NK-92 treated with Interleukin-12 subunit alpha and Interleukin-12 subunit beta, amount 100 ng/mL, for 24 hours (cell line): ENCODE measurements around the gene TAS2R41.

Experiments used
- DNase-seq: peaks from one replicate; lab custom pipeline; 2025; lab: John Stamatoyannopoulos, UW

The TAS2R41 gene

DNA sequence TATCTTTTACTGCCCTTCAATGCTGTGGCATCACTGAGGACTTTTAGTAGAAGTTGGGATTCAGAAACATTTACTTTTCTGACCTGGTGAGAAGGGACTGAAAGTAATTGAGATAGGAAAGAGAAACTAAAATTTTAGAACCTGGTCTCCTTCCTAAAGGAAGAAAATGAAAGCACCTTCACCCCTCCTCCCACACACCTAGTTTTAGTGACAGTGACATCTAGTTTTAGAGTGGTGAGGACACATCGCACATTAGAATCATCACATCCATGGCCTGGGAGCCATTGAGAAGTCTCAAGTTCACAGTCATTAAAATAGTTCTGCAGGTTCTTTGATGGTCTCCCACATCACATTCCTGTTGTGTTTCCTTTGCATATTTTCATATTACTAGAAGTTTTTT, 16.1 kb downstream of the TAS2R41 start:
- no peak for DNase-seq

DNA sequence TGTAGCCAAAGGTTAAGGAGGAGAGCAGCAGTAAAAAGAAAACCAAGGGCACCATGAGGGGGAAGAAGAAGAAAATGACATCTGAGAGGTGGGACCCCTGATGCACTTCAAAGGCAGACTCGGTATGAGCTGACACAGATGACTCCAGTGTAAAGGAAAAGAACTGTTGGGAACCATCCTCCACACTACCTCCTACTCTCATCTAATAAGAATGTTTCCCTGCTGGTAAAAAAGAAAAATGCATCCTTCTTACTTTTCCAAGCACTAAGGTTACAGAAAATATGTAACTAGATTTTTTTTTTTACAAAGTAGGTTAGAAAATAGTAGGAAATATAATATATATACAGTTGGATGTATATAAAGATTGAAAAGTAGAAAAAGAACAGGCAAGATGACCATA, 16.9 kb downstream of the TAS2R41 start:
- DNase-seq = no peak

DNA sequence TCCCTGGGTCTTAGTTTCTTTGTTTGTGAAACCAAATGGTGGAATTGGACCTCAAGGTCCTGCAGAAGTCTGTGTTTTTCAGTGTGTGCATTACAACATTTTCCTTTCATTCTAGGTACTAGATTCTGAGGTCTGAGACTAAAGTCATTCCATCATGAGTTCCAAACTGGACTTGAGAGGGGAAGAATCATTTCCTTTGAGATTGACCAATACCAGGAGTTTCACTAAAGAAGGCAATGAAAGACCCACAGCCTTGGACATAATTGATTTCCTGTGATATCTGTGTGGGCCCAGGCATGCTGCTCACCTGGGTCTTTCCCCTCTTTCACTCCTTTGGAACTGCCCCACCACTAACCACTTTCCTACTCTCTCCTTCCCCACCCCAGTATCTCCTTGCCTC, 18.2 kb downstream of the TAS2R41 start:
- no peak for DNase-seq

DNA sequence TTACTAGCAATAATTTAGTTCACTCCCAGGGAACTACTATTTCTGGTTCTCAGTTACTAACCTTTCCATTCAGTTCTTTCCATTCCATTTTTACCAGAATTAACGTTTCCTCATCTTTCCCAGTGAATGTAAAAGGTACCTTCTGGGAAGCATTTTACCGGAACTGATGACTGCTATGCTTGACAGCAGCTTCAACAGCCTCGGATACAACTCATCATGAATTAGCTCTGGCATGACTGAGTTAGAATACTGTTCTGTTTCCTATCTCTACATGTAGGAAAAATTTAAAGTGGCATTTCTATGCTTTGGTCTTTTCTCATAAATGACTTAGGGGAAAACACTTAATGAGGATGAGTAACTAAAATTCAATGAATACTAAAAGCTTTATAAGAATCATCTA, 18.6 kb downstream of the TAS2R41 start:
- no peak for DNase-seq

DNA sequence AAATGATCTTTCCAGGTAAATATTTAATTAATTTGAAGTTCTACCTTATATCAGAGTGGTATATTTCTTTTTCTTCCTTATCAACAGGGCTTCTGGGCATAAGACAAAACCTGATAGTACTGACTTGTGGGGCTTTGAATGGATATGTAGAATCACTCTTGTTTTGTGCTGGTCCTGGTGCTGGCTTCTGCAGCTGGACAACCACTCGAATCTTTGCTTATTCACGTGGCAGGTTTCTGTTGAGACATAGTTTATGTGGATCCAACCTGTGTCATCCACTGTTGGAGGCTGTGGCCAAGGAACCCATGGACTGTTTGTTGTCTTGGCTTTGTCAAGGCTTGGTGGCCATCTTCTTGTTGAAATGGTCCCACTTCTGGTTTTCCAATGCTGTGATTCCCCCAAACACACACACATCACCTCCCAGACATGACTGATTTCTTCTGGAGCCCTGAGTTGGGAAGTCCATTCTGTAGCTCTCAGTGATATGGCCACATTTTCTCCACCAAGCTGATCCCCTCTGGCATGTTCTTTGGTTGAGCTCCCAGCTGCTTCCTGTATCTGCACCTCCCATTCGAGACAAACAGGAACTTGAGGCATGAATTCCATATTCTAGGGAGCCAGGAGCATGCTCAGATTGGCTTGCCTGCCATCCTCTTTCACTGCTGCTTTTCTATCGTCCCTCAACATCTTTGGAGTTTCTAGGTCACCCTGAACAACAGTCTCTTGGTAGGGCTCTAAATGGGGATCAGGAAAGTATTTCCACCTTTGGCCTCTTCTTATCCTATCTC, 19.5 kb downstream of the TAS2R41 start:
- DNase-seq = no peak

DNA sequence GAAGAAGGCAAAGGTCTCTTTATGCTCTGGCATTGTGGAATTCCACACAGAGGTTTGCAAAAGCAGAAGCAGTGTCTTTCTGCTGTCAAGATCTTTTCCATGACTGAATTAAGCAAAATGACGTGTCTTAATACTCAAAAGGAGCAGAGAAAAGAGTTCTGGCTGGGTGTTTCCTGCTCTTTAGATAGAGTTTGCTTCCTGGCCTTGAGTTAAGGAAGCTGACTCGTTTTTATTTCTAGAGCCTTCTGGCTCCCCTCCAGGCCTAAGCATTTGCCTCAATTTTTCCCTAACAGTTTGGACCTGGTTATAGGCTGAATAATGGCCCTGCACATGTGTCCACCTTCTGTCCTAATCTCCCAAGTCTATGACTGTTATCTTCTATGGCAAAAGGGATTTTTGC, 21.6 kb downstream of the TAS2R41 start:
- DNase-seq = no peak

DNA sequence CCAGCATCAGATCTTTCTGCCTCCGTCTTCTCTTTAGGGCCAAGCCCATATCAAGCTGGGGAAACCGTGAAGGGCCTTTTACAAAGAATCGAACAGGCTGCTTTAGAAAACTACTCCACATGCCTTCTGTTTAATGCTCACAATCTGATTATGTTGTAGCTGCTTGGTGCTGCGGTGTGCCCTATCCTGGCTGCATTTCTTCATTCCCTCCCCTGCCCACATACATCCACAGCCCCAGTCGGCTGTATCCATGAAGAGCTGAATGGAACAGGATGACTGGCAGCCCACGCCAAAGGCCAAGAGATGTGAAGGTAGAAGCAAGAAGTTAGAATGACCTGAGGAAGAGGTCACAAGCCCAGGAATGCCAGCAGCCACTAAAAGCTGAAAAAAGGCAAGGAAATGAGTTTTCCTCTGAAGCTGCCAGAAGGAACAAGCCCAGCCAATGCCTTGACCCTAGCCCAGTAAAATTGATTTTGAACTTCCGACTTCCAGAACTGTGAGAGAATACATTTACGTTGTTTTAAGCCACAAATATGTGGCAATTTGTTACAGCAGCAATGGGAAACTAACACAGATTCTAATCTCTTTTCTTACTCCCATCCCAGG, 22.2 kb downstream of the TAS2R41 start:
- no peak for DNase-seq

DNA sequence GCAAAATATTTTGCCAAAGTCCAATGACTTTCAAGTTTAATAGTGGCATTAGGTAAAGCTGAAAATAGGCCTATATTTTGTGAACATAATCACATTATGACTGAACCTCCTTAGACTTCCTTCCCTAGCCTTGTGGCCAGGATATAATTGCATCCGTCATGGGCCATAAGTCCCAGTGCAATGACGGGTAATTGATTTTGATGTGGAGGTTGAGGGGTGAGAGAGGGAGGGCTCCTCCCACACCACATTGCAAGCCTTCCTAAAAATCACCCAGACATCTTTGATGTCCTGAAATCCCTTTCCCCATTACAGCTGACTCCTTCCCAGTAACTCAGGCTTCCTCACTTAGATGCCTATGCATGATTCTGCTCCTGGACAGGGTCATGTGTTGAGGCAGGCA, 25.6 kb downstream of the TAS2R41 start:
- DNase-seq = no peak

DNA sequence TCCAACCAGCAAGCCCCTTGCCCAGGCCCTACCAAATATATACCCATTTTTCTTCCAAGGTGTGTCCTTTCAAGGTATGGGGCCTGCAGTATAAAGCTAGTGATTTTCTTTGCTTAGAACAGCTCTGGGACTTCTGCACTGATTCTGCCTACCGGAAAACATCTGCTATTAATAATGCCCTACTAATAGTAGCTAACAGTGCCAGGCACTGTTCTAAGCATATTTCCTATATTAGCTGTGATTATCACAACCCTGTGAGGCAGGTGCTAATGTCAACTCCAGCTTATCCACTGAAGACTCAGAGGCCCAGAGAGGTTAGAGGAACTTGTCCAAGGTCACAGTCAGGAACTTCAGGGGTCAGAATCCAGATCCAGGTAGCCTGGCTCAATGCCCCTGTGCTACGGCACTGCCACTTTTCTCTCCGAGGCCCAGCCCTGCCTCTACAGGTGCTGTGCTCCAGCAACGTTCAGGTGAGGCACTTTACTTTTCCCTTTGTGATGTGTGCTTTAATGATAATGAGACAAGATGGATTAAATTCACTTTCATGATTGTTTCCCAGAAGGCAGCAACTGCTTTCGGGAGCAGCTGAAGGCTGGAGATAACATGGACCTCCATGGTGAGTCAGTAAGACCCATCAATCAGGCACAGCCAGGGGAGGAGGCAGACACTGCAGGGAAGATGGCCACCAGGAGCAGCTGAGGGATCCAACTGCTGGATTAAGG, 26.7 kb downstream of the TAS2R41 start:
- no peak for DNase-seq

DNA sequence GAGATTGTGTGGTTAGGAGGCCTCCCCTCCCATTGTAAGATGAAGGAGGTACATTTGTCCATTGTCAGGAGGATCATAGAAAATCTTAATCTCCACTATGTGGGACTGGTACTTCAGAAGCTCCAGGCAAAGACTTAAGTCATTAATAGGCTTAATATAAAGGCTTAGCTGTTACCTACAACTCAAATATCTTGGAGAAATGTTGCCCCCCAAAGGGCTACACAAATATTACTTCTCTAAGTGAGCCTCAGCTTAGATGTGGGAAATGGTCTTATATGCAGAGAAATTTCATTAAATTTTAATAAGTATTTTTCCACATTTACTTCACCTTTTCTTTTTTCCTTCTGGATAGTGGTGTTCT, 27.2 kb downstream of the TAS2R41 start:
- no peak for DNase-seq

DNA sequence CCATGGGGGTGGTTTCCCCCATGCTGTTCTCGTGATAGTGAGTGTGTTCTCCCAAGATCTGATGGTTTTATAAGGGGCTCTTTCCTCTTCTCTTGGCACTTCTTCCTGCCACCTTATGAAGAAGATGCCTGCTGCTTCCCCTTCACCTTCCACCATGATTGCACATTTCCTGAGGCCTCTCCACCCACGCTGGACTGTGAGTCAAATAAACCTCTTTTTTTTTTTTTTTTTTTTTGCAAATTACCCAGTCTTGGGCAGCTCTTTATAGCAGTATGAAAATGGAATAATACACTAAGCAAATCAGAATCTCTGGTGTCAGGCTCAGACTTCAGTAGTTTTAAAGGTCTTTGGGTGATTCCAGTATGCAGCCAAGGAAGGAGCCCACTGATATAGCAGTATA, 28.2 kb downstream of the TAS2R41 start:
- DNase-seq = no peak

DNA sequence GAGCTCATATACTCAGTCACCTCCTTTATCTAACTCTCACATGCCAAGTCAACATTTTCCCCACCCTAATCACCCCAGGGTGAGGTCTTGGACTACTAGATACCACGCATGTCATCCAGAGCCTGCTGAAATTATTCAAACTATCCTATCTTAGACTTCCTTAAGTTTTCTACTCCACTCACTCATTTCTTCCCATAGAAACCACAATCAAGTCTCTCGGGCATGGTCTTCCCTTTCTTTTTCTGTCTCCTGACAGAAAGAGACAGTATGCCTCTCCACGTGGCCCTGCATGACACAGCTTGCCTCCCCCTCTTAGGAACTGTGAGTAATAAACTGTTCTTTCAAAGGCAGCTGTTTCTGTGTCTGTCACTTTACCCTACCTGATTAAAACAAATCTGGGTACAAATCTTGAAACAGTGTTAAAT, 29.4 kb downstream of the TAS2R41 start:
- DNase-seq = no peak

DNA sequence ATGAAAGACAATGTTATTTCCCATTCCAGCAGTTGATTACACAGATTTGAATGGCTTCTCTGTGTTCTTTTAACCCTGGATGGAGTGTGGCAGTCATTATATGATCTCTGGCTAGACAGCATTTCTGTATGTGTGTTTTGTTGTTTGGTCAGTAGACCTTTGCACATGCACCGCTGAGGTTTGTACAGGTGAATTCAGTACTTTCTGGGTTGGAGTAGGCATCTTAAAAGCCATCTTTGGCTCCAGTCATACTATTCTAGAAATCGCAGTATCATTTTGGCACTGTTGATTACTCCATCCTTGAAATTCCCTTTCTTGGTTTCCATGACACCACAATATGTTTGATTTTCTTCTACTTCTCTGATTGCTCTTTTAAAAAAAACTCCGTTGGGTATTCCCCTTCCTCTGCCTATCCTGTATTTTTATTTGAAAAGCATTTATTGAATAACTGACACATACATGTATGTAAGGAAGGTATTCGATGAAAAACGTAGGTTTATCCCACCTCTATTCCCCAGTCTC, 29.9 kb downstream of the TAS2R41 start:
- no peak for DNase-seq

DNA sequence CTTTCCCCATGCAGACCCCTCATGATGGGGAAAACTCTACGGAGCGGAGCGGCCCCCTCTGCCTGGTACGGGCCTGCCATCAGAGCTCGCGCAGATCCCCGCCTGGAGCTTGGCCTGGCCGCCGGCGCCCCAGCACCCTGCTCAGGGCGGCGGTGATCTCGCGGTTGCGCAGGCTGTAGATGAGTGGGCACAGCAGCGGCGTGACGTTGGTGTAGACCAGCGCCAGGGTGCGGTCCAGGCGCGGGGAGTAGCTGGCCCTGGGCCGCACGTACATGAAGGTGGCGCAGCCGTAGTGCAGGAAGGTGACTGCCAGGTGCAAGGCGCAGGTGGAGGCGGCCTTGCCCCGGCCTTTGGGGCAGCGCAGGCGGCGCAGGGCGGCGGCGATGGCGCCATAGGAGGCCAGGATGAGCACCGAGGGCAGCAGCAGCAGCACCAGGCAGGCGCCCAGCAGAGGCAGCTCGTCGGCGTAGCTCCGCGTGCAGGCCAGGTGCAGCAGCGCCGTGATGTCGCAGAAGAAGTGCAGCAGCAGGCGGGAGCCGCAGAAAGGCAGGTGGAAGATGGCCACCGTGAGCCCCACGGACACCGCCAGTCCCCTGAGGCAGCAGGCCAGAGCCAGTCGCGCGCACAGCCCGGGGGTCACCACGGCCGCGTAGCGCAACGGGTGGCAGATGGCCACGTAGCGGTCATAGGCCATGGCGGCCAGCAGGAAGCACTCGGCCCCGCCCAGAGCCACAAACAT, 33.4 kb downstream of the TAS2R41 start:
- DNase-seq = no peak

DNA sequence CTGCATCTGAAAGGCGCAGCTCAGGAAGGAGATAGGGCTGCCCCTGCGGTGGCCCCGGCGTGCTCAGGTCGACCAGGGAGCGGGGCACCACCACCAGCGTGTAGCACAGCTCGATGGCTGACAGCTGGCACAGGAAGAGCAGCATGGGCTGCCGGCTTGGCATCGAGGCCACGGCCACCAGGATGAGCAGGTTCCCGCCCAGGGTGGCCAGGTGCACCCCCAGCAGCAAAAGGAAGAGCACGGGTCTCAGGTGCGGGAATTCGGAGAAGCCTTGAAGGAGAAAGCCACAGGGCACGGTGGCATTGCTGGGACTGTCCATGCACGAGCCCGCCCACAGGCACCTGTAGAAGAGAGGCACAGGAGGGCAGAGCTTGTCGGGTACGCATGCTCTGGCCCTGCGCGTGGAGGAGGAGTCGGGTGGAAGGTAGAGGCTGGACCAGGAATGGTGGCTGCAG, 33.9 kb downstream of the TAS2R41 start:
- DNase-seq = no peak

DNA sequence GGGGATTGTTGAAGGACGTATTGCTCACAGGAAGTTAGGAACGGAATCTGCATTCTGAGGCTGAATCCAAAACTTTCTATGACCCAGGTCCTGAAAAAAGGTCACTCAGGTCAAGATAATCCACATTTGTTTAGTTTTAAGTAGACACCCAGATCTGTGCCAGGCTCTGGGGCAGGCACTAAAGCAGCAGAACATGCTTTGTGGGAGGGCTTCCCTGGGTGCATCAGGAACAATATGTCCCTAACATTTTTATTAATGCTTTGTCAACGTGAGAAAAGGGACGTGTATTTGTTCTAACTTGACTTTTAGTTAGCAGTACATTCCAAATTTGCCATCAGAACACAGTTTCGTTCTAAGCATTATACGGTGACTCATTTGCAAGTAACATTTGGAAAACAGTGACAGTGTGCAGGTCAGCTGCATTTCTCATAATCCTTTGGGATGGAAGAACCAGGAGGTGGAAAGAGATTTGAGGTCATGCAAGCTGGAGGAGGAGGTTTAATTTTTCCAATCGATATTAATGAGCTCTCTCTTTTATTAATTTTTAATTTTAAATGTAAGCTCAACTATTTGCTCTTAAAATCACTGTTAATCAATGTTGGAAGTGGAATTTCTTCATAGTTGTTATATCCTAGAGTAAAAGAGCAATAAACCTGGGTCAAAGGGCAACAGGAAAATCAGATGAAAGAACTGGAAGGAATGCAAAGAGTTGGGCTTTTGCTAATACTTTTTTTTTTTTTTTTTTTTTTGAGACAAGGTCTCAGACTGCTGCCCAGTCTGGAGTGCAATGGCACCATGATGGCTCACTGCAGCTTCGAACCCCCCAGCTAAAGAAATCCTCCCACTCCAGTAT, 35.0 kb downstream of the TAS2R41 start:
- DNase-seq = no peak

DNA sequence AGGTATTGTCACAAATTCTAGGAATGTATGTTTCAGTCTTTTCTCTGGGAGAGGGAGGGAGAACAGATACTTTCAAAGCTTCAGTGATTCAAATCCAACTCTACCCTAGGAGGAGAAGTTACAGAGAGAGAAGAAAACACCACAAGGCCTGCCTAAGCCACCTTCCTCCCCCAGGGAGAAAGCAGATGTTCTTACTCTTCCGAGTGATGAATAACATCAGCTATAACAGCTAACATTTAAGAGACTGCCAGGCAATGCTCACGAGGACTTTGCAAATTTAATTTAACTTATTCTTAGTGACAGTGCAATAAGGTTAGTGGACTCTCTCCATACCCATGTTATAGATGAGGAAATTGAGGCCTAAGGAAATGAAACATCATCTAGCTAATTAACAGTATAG, 36.8 kb downstream of the TAS2R41 start:
- DNase-seq = no peak

DNA sequence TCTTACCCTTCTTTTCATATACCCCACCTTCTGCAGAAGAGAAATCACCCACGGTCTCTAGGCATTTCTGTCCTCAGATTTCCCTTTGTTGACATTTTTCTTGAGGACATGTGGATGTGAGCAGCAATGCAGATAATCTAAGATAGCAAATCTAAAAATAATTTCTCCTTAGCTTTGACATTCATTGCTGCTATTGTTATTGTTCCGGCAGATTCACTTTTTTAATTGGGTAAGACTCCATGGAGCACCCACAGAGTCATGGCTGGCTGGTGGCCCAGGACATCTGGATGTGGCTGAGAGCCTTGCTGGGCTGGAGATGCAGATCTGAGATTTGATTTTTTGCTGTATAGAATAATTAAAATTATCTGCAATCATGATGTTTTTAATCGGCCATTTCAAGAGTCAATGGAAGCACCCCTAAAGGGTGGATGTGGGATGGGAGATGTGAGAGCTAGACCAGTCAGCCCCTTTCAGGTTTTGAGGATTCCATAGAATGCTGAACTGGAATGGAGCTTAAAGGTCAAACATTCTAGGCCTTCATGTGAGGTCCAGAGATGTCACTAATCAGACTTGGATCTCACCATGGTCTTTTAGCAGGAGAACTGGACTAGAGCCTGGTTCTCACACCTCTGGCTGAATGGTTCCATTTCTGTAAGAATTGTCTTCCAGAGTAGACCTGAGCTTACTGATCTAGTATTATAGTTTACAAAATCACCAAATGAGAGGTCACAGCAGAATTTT, 37.5 kb downstream of the TAS2R41 start:
- no peak for DNase-seq

DNA sequence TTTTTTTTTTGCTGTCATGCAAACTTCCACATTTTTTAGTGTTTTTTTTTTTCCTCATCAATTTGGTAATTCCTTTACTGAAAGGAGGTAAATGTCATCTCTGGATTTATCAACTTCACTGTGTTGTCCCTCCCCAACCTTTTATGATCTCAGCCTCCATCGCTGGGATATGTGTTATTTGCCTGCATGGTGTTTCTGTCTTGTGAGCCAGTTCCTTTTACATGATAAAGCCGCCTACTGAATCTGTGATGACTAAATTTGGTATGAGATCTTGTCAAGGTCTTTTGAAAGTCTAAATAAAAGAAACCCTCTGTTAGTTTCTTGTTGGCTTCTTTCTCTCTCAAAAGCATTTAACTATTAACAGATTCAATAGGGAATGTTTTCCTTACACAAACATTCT, 39.3 kb downstream of the TAS2R41 start:
- DNase-seq = no peak

DNA sequence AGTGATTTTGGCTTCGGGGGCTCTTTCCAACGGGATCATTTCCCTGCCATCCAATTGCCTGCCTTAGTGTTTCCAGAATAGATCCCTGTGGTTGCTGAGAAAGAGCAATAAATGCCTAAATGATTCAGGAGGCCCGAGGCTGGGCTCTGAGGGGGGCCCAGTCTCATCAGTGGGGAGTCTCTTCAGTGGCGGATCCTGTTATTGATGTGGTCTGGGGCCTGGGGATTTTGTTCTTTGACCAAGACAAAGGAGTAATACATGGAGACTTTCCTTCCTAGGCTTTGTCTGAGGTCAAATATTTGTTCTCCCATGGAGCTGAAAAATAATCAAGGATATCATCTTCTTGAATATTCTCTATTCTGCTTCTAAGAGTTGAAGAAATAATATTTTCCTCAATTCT, 40.8 kb downstream of the TAS2R41 start:
- DNase-seq = no peak

DNA sequence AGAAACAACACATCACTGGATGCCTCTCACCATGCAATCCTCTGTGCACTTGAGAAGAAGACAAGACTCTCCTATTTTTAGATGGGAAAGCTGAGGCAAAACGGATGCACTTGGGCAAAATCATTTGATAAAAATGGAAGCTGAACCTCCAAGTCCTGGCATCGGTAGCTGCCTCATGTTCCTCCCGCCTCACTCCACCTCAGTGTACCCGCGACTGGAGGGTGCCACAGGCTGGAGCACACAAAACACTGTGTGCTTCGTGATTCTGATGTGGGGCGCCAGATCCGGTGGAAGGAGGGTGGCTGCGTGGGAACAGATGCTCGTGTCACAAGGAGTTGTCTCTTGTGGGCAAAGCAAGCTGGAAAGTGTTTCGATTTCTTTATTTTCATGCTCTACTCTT, 41.3 kb downstream of the TAS2R41 start:
- DNase-seq = no peak
